NCI-H2107 treated with DMSO at 0.1 percent for 48 hours (cell line): ENCODE data around the gene FXYD6.
A peak's percentile ranks its signal among the peaks of the same experiment; 100 is the strongest.

Experiments
- DNase-seq: peaks from one replicate; lab custom pipeline; 2025; ENCODE audit not compliant: unreplicated experiment; lab: John Stamatoyannopoulos, UW

Gene FXYD6

GRCh38 chr11:117849781-117850414 lies 26.6 kb downstream of the FXYD6 start:
- DNase-seq = no peak

- DNase-seq = peak; percentile 70
Measured at GRCh38 chr11:117843666-117844484, 32.6 kb downstream of the FXYD6 start.

- no peak for DNase-seq
Measured at GRCh38 chr11:117842131-117842941, 34.1 kb downstream of the FXYD6 start.

- no peak for DNase-seq
Measured at GRCh38 chr11:117841551-117842031, 34.9 kb downstream of the FXYD6 start.

- no peak for DNase-seq
Measured at GRCh38 chr11:117840881-117841550, 35.4 kb downstream of the FXYD6 start.

GRCh38 chr11:117839936-117840813 lies 36.3 kb downstream of the FXYD6 start:
- no peak for DNase-seq

- DNase-seq = no peak
Measured at GRCh38 chr11:117839380-117839881, 37.0 kb downstream of the FXYD6 start.

GRCh38 chr11:117838901-117839300 lies 37.6 kb downstream of the FXYD6 start:
- DNase-seq = no peak

- no peak for DNase-seq
Measured at GRCh38 chr11:117837791-117838190, 38.7 kb downstream of the FXYD6 start.

- DNase-seq = no peak
Measured at GRCh38 chr11:117837070-117837776, 39.2 kb downstream of the FXYD6 start.

- no peak for DNase-seq
Measured at GRCh38 chr11:117836077-117836960, 40.1 kb downstream of the FXYD6 start.

GRCh38 chr11:117835576-117835975 lies 40.9 kb downstream of the FXYD6 start:
- no peak for DNase-seq

- no peak for DNase-seq
Measured at GRCh38 chr11:117834838-117835443, 41.5 kb downstream of the FXYD6 start.

- no peak for DNase-seq
Measured at GRCh38 chr11:117834068-117834810, 42.2 kb downstream of the FXYD6 start.

- peak; percentile 97 for DNase-seq
Measured at GRCh38 chr11:117833401-117833891, 43.0 kb downstream of the FXYD6 start.

- no peak for DNase-seq
Measured at GRCh38 chr11:117832511-117832910, 43.9 kb downstream of the FXYD6 start.
